Measurements from ENCODE around the gene SPHKAP.
"Not testable (repeated sequence)": the region's sequence is repeated elsewhere in the genome, so short reads cannot be mapped to it uniquely, and the experiment has no call there.

The SPHKAP gene

GRCh38 chr2:228084717-228085116 is 96.8 kb downstream of the SPHKAP start:
- ChIA-PET POLR2A (no interaction called here), CTCF (no interaction called here)
- no peak for TF ChIP-seq CTCF (IDR thresholded peaks at IDR 0.05; ENCODE audit: insufficient read depth, low read length, missing control alignments)
- DNase-seq (ENCODE audit: low read depth, low spot score), result no peak
- H3K4me3 ChIP-seq (ENCODE audit: low read depth, low read length), result no peak overlapping the region

GRCh38 chr2:228083131-228083530 is 98.4 kb downstream of the SPHKAP start:
- POLR2A ChIA-PET, result no interaction called here
- no peak for DNase-seq (ENCODE audit: low read depth, low spot score)
- CTCF ChIA-PET, result no interaction called here
- TF ChIP-seq CTCF (IDR thresholded peaks at IDR 0.05; ENCODE audit: insufficient read depth, low read length, missing control alignments), result no peak
- no peak overlapping the region for H3K4me3 ChIP-seq (ENCODE audit: low read depth, low read length)

GRCh38 chr2:228082571-228082970 is 98.9 kb downstream of the SPHKAP start:
- POLR2A ChIA-PET, result no interaction called here
- TF ChIP-seq CTCF (IDR thresholded peaks at IDR 0.05; ENCODE audit: insufficient read depth, low read length, missing control alignments), result no peak
- DNase-seq (ENCODE audit: low read depth, low spot score), result no peak
- CTCF ChIA-PET, result no interaction called here
- no peak overlapping the region for H3K4me3 ChIP-seq (ENCODE audit: low read depth, low read length)

- TF ChIP-seq CTCF (IDR thresholded peaks at IDR 0.05; ENCODE audit: insufficient read depth, low read length, missing control alignments), result no peak
- no peak overlapping the region for H3K4me3 ChIP-seq (ENCODE audit: low read depth, low read length)
- POLR2A ChIA-PET, result no interaction called here
- CTCF ChIA-PET, result no interaction called here
- no peak for DNase-seq (ENCODE audit: low read depth, low spot score)
Measured at GRCh38 chr2:228079194-228079593, 102.3 kb downstream of the SPHKAP start.

- DNase-seq (ENCODE audit: low read depth, low spot score); H3K4me3 ChIP-seq (ENCODE audit: low read depth, low read length); POLR2A ChIA-PET; CTCF ChIA-PET: not testable (repeated sequence)
Measured at GRCh38 chr2:228076695-228077094, 104.8 kb downstream of the SPHKAP start.

- no peak for TF ChIP-seq CTCF (IDR thresholded peaks at IDR 0.05; ENCODE audit: insufficient read depth, low read length, missing control alignments)
- POLR2A ChIA-PET, result no interaction called here
- no peak for DNase-seq (ENCODE audit: low read depth, low spot score)
- no peak overlapping the region for H3K4me3 ChIP-seq (ENCODE audit: low read depth, low read length)
- CTCF ChIA-PET, result no interaction called here
Measured at GRCh38 chr2:228072669-228073068, 108.8 kb downstream of the SPHKAP start.

- ChIA-PET POLR2A (no interaction called here), CTCF (no interaction called here)
- TF ChIP-seq CTCF (IDR thresholded peaks at IDR 0.05; ENCODE audit: insufficient read depth, low read length, missing control alignments), result no peak
- no peak overlapping the region for H3K4me3 ChIP-seq (ENCODE audit: low read depth, low read length)
- DNase-seq (ENCODE audit: low read depth, low spot score), result no peak
Measured at GRCh38 chr2:228067309-228067708, 114.2 kb downstream of the SPHKAP start.
